Lower lobe of right lung (tissue), 2 donors: ENCODE data around the gene BASP1. TPM values are rescaled to one million over a fixed set of nuclear protein-coding genes. Genes with fewer than 3 reads are reported as not detected.
A peak's percentile ranks its signal among the peaks of the same experiment; 100 is the strongest.

ENCODE experiments used
- ATAC-seq, 2 donors: fragments of 200-7000 bp; cut with Tn5 transposase; one replicate each; pipeline ENCODE4 v1.9.1; 2020 to 2022; ENCODE audit warnings: mild to moderate bottlenecking in 2 of 2, moderate library complexity in 2 of 2
- DNase-seq: peaks from one replicate; pipeline ENCODE4 v3.0.0-alpha.2; 2020
- H3K27ac ChIP-seq: fragments of 200-600 bp; one replicate; pipeline ENCODE4 v1.8.0; 2022
- H3K27me3 ChIP-seq: fragments of 200-600 bp; one replicate; pipeline ENCODE4 v1.8.0; 2022; ENCODE audit warnings: low read depth
- H3K36me3 ChIP-seq: fragments of 200-600 bp; one replicate; pipeline ENCODE4 v1.8.0; 2022; ENCODE audit warnings: mild to moderate bottlenecking
- H3K4me1 ChIP-seq: fragments of 200-600 bp; one replicate; pipeline ENCODE4 v1.8.0; 2022
- H3K4me3 ChIP-seq: fragments of 200-600 bp; one replicate; pipeline ENCODE4 v1.8.0; 2022; ENCODE audit warnings: mild to moderate bottlenecking
- H3K9me3 ChIP-seq: fragments of 200-600 bp; one replicate; pipeline ENCODE4 v1.8.0; 2022
- CTCF ChIP-seq: fragments of 200-600 bp; IDR thresholded peaks from one replicate; pipeline ENCODE4 v1.8.0; 2022; ENCODE audit warnings: antibody characterized with exemption, mild to moderate bottlenecking
- intact Hi-C: fragments of 100-400 bp; cut with DNase I; formaldehyde crosslinking; loops from one replicate; pipeline ENCODE4 v1.11.0; 2022
- total RNA-seq: library from RNA; stranded (reverse); fragmentation: NEBNext Ultra II Directional; extraction: Animal tissue kit (Norgen Biotek cat#: 25700); gene quantifications from one replicate; pipeline ENCODE4 v1.2.1, GENCODE V29; 2021
- donor health status: DM: no; HTN: yes; CAD: no; lungs with severe emphysema.

Gene BASP1
- total RNA-seq, 1 donor from 2014 or later = 25.8 TPM

- ATAC-seq (no peak), DNase-seq (no peak)
- no peaks in the 10 kb centered on the region for H3K36me3 ChIP-seq
- peaks cover 16% of the 10 kb centered on the region for H3K27me3 ChIP-seq
- intact Hi-C loops = loop anchor here (10.0 kb wide), 1 partner anchor 1085 kb away; no protein-coding TSS in a partner anchor
- TF ChIP-seq CTCF = no peak
- H3K4me1 ChIP-seq = peaks cover 16% of the 10 kb centered on the region
- H3K27ac ChIP-seq = no peak overlapping the region
- H3K4me3 ChIP-seq = no peak overlapping the region
- no peaks in the 10 kb centered on the region for H3K9me3 ChIP-seq
Measured at GRCh38 chr5:17219992-17220391, 2.6 kb downstream of the BASP1 start.

GRCh38 chr5:17220469-17220868, 3.0 kb downstream of the BASP1 start:
- no peak overlapping the region for H3K4me3 ChIP-seq
- ATAC-seq (no peak), DNase-seq (no peak)
- no peaks in the 10 kb centered on the region for H3K36me3 ChIP-seq
- H3K4me1 ChIP-seq = peaks cover 16% of the 10 kb centered on the region
- no peak for TF ChIP-seq CTCF
- intact Hi-C loops = no loop called here
- H3K27ac ChIP-seq = no peak overlapping the region
- no peaks in the 10 kb centered on the region for H3K9me3 ChIP-seq
- H3K27me3 ChIP-seq = peaks cover 11% of the 10 kb centered on the region

- DNase-seq = no peak
- ATAC-seq = peak; percentile 23 to 36
- Histone ChIP-seq H3K36me3 (no peaks in the 10 kb centered on the region), H3K27ac (no peak overlapping the region), H3K4me3 (no peak overlapping the region), H3K27me3 (peaks cover 6% of the 10 kb centered on the region), H3K9me3 (no peaks in the 10 kb centered on the region), H3K4me1 (peaks cover 7% of the 10 kb centered on the region)
- no peak for TF ChIP-seq CTCF
- intact Hi-C loops = no loop called here
Measured at GRCh38 chr5:17221843-17222636, 4.6 kb downstream of the BASP1 start.

- intact Hi-C loops = no loop called here
- ATAC-seq (no peak), DNase-seq (no peak)
- no peaks in the 10 kb centered on the region for H3K9me3 ChIP-seq
- peaks cover 7% of the 10 kb centered on the region for H3K4me1 ChIP-seq
- no peak for TF ChIP-seq CTCF
- peaks cover 6% of the 10 kb centered on the region for H3K27me3 ChIP-seq
- H3K4me3 ChIP-seq = no peak overlapping the region
- H3K27ac ChIP-seq = no peak overlapping the region
- H3K36me3 ChIP-seq = no peaks in the 10 kb centered on the region
Measured at GRCh38 chr5:17222664-17223063, 5.2 kb downstream of the BASP1 start.

GRCh38 chr5:17223367-17224185, 6.1 kb downstream of the BASP1 start:
- Histone ChIP-seq H3K27me3 (peaks cover 2% of the 10 kb centered on the region), H3K4me1 (peaks cover 7% of the 10 kb centered on the region), H3K9me3 (no peaks in the 10 kb centered on the region), H3K4me3 (no peak overlapping the region), H3K27ac (no peak overlapping the region), H3K36me3 (no peaks in the 10 kb centered on the region)
- intact Hi-C loops = no loop called here
- no peak for TF ChIP-seq CTCF
- no peak for DNase-seq
- ATAC-seq = no peak
